Neuron (in vitro differentiated cells): Measurements from ENCODE around the gene PHKB.
A peak's percentile ranks its signal among the peaks of the same experiment; 100 is the strongest.
"Not testable (repeated sequence)": the region's sequence is repeated elsewhere in the genome, so short reads cannot be mapped to it uniquely, and the experiment has no call there.

Source experiments
- H2AFZ ChIP-seq: one replicate; pipeline ENCODE4 v1.6.1; 2013; ENCODE audit warnings: low read depth, mild to moderate bottlenecking, inconsistent platforms, low read length, moderate library complexity
- H3K27me3 ChIP-seq: one replicate; pipeline ENCODE4 v1.6.1; 2013; ENCODE audit warnings: low read length; ENCODE audit not compliant: insufficient read depth
- H3K36me3 ChIP-seq: one replicate; pipeline ENCODE4 v1.6.1; 2013; ENCODE audit warnings: low read length; ENCODE audit not compliant: insufficient read depth
- H3K4me1 ChIP-seq: one replicate; pipeline ENCODE4 v1.6.1; 2013; ENCODE audit warnings: low read length; ENCODE audit not compliant: insufficient read depth
- H3K4me3 ChIP-seq: 2 replicates; pipeline ENCODE4 v1.5.1; 2013; ENCODE audit warnings: mild to moderate bottlenecking, low read length, moderate library complexity
- H3K9me3 ChIP-seq: one replicate; pipeline ENCODE4 v1.6.1; 2013; ENCODE audit warnings: low read length

Gene PHKB

DNA sequence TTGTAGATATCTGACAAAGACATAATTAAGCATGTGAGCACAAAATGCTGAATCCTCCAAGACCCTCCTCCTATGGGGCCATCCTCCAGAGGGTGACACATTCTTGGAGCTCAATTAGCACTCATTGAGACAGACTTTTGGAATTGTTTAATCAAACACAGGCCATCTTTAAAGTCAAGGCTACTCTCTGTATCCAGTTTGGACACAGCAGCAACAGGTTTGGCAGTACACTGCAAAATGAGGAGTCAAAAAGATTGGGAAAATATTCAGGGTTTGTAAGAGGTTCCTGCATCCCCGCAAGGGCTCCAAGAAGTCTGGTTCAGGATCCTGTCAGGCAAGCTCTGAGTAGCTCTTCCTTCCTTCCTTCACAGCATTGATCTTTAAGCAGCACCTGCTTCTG lies 1.5 kb upstream of the PHKB start:
- no peaks in the 10 kb centered on the region for H3K27me3 ChIP-seq
- no peaks in the 10 kb centered on the region for H3K9me3 ChIP-seq
- H3K4me1 ChIP-seq: peaks cover 38% of the 10 kb centered on the region
- H2AFZ ChIP-seq: no peak overlapping the region
- H3K36me3 ChIP-seq: peaks cover 16% of the 10 kb centered on the region
- H3K4me3 ChIP-seq: peak overlapping the region; percentile 84

GRCh38 chr16:47460359-47460710 lies 796 bp upstream of the PHKB start:
- Histone ChIP-seq H3K36me3 (peaks cover 13% of the 10 kb centered on the region), H3K4me1 (peaks cover 41% of the 10 kb centered on the region), H2AFZ (peak overlapping the region; percentile 99), H3K27me3 (no peaks in the 10 kb centered on the region), H3K9me3 (no peaks in the 10 kb centered on the region), H3K4me3 (peak overlapping the region; percentile 84)

- H3K4me3 ChIP-seq: peak overlapping the region; percentile 84
- no peaks in the 10 kb centered on the region for H3K27me3 ChIP-seq
- peaks cover 41% of the 10 kb centered on the region for H3K4me1 ChIP-seq
- peak overlapping the region; percentile 99 for H2AFZ ChIP-seq
- no peaks in the 10 kb centered on the region for H3K9me3 ChIP-seq
- H3K36me3 ChIP-seq: peaks cover 11% of the 10 kb centered on the region
Measured at GRCh38 chr16:47461598-47462266, 601 bp downstream of the PHKB start.

- no peaks in the 10 kb centered on the region for H3K9me3 ChIP-seq
- no peak overlapping the region for H3K4me3 ChIP-seq
- H3K36me3 ChIP-seq: no peaks in the 10 kb centered on the region
- H2AFZ ChIP-seq: no peak overlapping the region
- H3K4me1 ChIP-seq: peaks cover 41% of the 10 kb centered on the region
- H3K27me3 ChIP-seq: no peaks in the 10 kb centered on the region
Measured at GRCh38 chr16:47463771-47464624, 2.9 kb downstream of the PHKB start.

DNA sequence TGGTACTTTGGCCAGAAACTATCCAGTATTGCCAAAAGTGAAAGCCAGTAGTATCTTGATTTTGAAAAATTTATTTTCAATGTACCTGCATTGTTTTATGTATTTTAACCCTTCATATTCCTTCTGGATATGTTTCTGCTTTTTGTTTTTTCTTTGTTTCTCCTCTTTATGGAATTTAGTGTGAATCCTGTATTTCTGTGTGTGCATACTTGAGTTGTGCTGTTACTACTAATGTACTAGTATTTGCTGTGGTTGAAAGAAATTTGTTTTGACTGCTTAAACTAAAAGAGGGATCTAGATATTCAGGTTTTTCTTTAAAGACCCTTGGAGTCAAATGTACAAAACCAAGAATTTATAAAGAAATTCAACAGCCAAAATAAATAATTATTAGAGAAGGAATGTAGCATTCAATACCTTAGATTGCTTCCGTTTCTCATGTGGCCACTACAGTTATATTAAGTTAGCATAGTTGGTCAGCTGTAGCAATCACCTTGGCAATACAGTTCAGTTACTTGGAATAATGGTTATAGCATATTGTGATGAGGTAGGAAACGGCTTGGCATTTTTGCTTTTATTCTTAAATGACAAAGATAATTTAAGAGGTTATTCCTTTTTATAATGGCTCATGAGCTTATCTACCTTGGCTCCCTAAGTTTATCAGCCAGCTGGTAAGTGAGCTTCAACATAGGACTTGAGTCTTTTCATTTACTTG lies 4.9 kb downstream of the PHKB start:
- Histone ChIP-seq H2AFZ (no peak overlapping the region), H3K4me3 (no peak overlapping the region), H3K4me1 (peaks cover 31% of the 10 kb centered on the region), H3K27me3 (no peaks in the 10 kb centered on the region), H3K9me3 (no peaks in the 10 kb centered on the region), H3K36me3 (no peaks in the 10 kb centered on the region)

DNA sequence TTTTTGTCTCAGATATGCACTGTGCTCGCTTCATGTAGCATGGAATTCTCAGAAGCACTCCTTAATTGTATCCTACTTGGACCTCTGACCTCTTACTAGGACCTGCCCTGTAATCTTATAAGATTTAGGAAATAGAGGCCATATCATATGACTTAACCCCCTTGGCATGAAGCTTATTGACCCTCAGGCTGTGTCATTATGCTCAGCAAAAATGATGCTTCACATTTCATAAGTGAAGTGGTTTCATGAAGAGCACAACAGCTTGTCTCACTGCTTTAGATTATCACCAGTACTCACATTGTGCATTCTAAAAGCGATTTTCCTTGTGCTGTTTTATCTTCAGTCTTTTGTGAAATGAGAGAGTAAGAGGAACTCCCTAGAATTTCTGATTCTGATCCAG lies 6.4 kb downstream of the PHKB start:
- no peaks in the 10 kb centered on the region for H3K9me3 ChIP-seq
- H3K4me3 ChIP-seq: no peak overlapping the region
- peaks cover 28% of the 10 kb centered on the region for H3K4me1 ChIP-seq
- H3K27me3 ChIP-seq: no peaks in the 10 kb centered on the region
- H2AFZ ChIP-seq: no peak overlapping the region
- H3K36me3 ChIP-seq: no peaks in the 10 kb centered on the region

DNA sequence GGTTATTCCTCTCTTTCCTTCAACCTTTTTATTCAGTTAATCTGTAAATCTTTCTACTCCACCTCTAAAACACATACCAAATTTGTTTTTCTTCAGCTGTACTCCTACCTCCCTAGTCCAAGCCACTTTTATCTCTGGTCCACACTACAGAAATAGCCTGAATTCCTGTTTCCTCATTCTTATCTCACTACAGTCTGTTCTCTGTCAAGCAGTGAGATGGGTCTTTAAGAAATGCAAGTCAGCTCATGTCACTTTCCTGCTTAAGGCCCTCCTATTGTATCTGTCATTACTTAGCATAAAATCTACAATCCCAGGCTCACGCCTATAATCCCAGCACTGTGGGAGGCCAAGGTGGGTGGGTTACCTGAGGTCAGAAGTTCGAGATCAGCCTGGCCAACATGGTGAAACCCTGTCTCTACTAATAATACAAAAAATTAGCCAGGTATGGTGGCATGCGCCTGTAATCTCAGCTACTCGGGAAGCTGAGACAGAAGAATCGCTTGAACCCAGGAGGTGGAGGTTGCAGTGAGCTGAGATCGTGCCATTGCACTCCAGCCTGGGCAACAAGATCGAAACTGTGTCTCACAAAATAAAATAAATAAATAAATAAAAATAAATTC lies 7.0 kb downstream of the PHKB start:
- not testable (repeated sequence) for H2AFZ ChIP-seq, H3K36me3 ChIP-seq, H3K4me3 ChIP-seq, H3K27me3 ChIP-seq, H3K9me3 ChIP-seq
- H3K4me1 ChIP-seq: peaks cover 23% of the 10 kb centered on the region

DNA sequence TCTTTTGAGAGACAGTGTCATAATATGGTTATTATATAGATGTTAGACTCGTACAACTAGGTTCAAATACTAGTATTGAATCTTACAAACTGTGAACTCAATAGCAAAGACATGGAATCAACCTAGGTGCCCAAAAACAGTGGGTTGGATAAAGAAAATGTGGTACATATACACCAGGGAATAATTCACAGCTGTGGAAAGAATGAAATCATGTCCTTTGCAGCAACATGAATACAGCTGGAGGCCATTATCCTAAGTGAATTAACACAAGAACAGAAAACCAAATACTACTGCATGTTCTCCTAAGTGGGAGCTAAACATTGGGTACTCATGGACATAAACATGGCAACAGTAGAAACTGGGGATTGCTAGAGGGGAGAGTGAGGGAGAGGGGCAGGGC lies 8.1 kb downstream of the PHKB start:
- no peaks in the 10 kb centered on the region for H3K36me3 ChIP-seq
- peaks cover 1% of the 10 kb centered on the region for H3K9me3 ChIP-seq
- no peak overlapping the region for H2AFZ ChIP-seq
- no peak overlapping the region for H3K4me3 ChIP-seq
- H3K27me3 ChIP-seq: no peaks in the 10 kb centered on the region
- peaks cover 13% of the 10 kb centered on the region for H3K4me1 ChIP-seq

GRCh38 chr16:47470211-47470610 lies 9.1 kb downstream of the PHKB start:
- Histone ChIP-seq H3K36me3 (no peaks in the 10 kb centered on the region), H3K4me1 (peaks cover 6% of the 10 kb centered on the region), H3K9me3 (peaks cover 1% of the 10 kb centered on the region), H2AFZ (no peak overlapping the region), H3K27me3 (no peaks in the 10 kb centered on the region), H3K4me3 (no peak overlapping the region)

GRCh38 chr16:47470810-47471209 lies 9.7 kb downstream of the PHKB start:
- peaks cover 1% of the 10 kb centered on the region for H3K9me3 ChIP-seq
- no peaks in the 10 kb centered on the region for H3K27me3 ChIP-seq
- peaks cover 6% of the 10 kb centered on the region for H3K4me1 ChIP-seq
- no peak overlapping the region for H2AFZ ChIP-seq
- no peak overlapping the region for H3K4me3 ChIP-seq
- no peaks in the 10 kb centered on the region for H3K36me3 ChIP-seq

GRCh38 chr16:47473004-47473403 lies 11.9 kb downstream of the PHKB start:
- H3K27me3 ChIP-seq, H2AFZ ChIP-seq, H3K4me3 ChIP-seq, H3K9me3 ChIP-seq, H3K4me1 ChIP-seq, H3K36me3 ChIP-seq: not testable (repeated sequence)

GRCh38 chr16:47473792-47474191 lies 12.7 kb downstream of the PHKB start:
- Histone ChIP-seq H2AFZ (no peak overlapping the region), H3K36me3 (no peaks in the 10 kb centered on the region), H3K9me3 (peaks cover 1% of the 10 kb centered on the region), H3K4me1 (peaks cover 6% of the 10 kb centered on the region), H3K4me3 (no peak overlapping the region), H3K27me3 (no peaks in the 10 kb centered on the region)

DNA sequence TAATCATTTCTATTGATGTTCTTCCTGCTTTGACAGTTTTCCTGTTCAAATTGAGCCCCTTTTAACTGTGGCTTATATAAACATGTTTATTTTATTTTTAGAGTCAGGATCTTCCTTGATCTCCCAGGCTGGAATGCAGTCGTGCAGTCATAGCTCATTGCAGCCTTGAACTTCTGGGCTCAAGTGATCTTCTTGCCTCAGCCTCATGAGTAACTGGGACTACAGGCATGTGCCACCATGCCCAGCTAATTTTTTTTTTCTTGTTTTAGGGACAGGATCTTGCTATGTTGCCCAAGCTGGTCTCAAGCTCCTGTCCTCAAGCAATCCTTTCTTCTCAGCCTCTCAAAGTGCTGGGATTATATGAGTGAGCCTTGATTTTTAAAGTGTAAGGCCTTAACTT lies 14.7 kb downstream of the PHKB start:
- Histone ChIP-seq H3K9me3 (peaks cover 3% of the 10 kb centered on the region), H3K4me3 (no peak overlapping the region), H3K36me3 (no peaks in the 10 kb centered on the region), H3K27me3 (no peaks in the 10 kb centered on the region), H2AFZ (no peak overlapping the region), H3K4me1 (peaks cover 3% of the 10 kb centered on the region)
